ENCODE measurements around the gene NRP2. TPM values are rescaled to one million over a fixed set of nuclear protein-coding genes. Genes with fewer than 3 reads are reported as not detected.

The NRP2 gene
- total RNA-seq, 4 donors from 2014 or later = 35.9 to 156 (median 114) TPM

DNA sequence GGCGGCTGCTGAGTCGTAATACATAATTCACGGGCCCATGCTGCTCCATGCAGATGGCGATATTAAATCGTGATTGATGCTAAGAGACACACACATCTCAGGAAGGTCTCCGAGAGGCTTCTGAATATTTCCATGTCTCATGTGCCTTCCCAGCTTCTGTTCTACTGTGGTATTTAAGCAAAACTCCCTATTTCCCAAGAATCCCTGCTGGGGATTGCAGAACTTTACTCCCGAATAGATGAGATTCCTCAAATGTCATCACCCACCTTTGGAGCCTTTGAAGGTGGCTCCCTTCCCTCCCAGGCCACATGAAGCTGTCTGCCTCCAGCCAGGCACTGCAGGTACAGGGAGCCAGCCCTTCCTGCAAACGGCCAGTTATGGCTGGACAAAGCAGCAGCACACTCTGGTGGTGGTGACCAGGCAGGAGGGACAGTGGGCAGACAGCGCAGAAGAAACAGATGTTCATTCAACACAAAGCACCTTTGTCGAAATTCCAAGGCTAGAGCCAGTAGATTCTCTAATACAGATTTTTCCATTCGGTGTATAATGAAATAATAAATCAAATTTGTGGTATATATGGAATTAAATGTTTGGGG, 14.1 kb downstream of the NRP2 start:
- no peaks in the 10 kb centered on the region for H3K9me3 ChIP-seq
- H3K36me3 ChIP-seq = no peaks in the 10 kb centered on the region
- no peak for DNase-seq
- TF ChIP-seq, protein P1, sequence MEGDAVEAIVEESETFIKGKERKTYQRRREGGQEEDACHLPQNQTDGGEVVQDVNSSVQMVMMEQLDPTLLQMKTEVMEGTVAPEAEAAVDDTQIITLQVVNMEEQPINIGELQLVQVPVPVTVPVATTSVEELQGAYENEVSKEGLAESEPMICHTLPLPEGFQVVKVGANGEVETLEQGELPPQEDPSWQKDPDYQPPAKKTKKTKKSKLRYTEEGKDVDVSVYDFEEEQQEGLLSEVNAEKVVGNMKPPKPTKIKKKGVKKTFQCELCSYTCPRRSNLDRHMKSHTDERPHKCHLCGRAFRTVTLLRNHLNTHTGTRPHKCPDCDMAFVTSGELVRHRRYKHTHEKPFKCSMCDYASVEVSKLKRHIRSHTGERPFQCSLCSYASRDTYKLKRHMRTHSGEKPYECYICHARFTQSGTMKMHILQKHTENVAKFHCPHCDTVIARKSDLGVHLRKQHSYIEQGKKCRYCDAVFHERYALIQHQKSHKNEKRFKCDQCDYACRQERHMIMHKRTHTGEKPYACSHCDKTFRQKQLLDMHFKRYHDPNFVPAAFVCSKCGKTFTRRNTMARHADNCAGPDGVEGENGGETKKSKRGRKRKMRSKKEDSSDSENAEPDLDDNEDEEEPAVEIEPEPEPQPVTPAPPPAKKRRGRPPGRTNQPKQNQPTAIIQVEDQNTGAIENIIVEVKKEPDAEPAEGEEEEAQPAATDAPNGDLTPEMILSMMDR (IDR thresholded peaks at IDR 0.05) = peak; percentile 30 to 50 (median 35)
- no peak for TF ChIP-seq POLR2A (IDR thresholded peaks at IDR 0.05)
- intact Hi-C loops (cut with DNase I; ENCODE audit: low total_unique reads) = no loop called here
- H3K4me1 ChIP-seq = peaks cover 21 to 35% of the 10 kb centered on the region in 2 donors
- H3K27ac ChIP-seq = peak overlapping the region; percentile 98
- no peaks in the 10 kb centered on the region for H3K27me3 ChIP-seq
- no peak overlapping the region for H3K4me3 ChIP-seq

DNA sequence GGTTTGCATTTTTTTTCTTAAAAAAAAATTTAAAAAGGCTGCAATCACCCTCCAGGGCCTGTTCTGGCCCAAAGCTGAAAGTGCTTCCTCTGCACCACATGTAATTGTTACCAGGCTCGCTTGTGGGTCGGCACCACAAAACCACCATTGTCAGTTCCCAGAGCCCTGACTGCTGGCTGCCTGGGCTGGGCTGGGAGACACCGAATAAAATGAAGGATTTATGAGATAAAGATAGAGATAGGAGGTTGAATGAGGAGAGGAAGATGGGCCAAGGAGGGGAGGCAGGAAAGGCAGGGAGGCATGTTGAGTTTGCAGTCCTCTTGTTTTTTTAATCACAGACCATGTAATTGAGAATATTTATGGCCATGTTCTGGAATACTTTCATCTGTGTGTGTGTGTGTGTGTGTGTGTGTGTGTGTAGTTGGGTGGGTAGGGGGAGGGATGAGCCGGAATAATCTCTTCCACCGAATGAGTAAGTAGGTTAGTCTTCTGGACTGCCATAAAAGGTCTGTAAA, 14.7 kb downstream of the NRP2 start:
- H3K36me3 ChIP-seq = no peaks in the 10 kb centered on the region
- H3K4me3 ChIP-seq = no peak overlapping the region
- H3K4me1 ChIP-seq = peaks cover 22 to 34% of the 10 kb centered on the region in 2 donors
- H3K27ac ChIP-seq = peak overlapping the region; percentile 98
- TF ChIP-seq, protein P1 (IDR thresholded peaks at IDR 0.05) = no peak
- no peak for TF ChIP-seq POLR2A (IDR thresholded peaks at IDR 0.05)
- no peaks in the 10 kb centered on the region for H3K9me3 ChIP-seq
- DNase-seq = peak; percentile 55 to 87
- H3K27me3 ChIP-seq = no peaks in the 10 kb centered on the region
- intact Hi-C loops (cut with DNase I; ENCODE audit: low total_unique reads) = no loop called here

DNA sequence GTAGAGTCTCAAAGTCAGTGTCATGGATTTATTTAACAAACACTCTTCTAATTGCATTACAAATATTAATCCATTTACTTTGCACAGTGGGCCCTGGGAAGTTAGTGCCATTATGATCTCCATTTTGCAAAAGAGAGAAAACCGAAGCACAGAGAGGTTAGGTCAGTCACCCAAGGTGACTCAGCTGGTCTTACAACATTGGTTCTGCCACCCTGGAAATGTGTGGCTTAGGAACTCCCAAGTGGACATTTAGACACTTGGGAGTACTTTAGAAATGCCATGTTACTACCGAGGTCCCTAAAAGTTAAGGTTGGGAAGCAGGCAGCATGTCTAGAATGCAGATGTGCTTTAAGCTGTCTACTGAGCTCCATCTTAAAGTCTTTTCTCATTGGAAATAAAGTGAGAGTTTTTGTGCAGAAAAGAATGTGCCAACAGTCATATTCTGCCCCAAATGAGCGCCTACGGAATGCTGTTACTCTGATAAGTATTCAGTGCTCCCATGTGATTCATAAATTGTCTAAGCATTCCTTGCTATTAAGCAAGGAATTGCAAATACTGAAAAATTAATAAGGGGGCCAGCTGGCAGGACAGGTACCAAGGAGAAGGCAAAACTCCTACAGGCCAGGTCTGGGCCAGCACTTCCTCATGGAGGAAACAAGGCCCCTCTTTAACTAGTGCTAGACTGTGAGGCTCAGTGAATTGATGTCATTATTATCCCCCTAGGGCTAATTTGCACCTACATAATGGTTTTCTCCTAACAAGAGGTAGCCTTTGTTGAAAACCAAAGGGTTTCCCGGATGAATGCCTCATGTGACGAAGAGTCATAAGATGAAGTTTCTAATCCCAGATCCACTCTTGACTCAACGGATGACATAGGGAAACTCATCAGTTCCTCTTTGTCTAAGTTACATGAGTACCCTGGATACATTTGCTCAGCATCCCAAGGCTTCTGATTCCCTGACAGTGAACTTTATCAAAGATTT, 16.3 kb downstream of the NRP2 start:
- no peak for DNase-seq
- Histone ChIP-seq H3K27me3 (no peaks in the 10 kb centered on the region), H3K9me3 (no peaks in the 10 kb centered on the region), H3K4me1 (peaks cover 29 to 34% of the 10 kb centered on the region in 2 donors), H3K27ac (peak overlapping the region; percentile 98), H3K36me3 (no peaks in the 10 kb centered on the region), H3K4me3 (no peak overlapping the region)
- intact Hi-C loops (cut with DNase I; ENCODE audit: low total_unique reads) = no loop called here
- no peak for TF ChIP-seq POLR2A (IDR thresholded peaks at IDR 0.05)
- TF ChIP-seq, protein P1 (IDR thresholded peaks at IDR 0.05) = no peak

DNA sequence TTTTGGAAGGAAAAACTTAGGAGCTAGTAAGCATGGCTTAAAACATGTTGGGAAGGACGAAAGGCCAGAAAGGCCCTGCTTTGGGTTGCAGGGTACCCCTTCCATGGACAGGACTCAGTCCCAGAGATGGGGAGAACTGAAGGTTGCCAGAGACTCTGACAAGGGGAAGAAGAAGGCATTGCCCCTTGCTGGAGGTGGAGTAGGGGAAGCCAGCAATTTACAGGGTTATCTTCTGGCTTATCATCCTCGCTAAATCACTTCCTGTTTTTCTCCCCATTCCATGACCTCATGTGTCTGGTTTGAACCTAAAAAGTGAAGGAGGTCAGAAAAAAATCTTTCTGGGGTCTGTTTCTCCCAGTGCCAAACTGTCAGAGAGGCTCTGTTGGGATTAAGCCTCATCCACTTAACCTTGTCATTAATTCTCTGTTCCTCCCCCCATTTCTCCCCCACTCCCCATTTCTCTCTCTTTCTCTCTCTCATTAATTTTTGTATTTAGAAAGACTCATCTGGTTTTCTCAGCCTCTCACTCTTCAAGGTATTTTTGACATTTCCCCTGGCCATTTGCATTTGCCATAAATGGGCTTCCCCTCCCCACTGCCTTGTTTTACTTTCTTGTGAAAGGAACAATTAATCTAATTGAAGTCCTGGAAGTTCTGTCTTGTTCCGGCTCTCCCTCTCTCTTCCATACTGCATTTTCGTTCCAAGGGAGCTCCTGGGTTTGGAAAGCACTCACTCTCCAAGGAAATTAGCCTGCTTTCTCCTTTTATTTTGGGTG, 17.4 kb downstream of the NRP2 start:
- H3K4me3 ChIP-seq = no peak overlapping the region
- H3K36me3 ChIP-seq = no peaks in the 10 kb centered on the region
- no peaks in the 10 kb centered on the region for H3K9me3 ChIP-seq
- intact Hi-C loops (cut with DNase I; ENCODE audit: low total_unique reads) = no loop called here
- DNase-seq = no peak
- peaks cover 33 to 36% of the 10 kb centered on the region in 2 donors for H3K4me1 ChIP-seq
- peak overlapping the region; percentile 98 for H3K27ac ChIP-seq
- TF ChIP-seq POLR2A (IDR thresholded peaks at IDR 0.05) = no peak
- TF ChIP-seq, protein P1 (IDR thresholded peaks at IDR 0.05) = no peak
- no peaks in the 10 kb centered on the region for H3K27me3 ChIP-seq
